GM18511 (cell line): Measurements from ENCODE around the gene TSPAN14.

Experiments used
- ATAC-seq: cut with Tn5 transposase; IDR thresholded peaks from one replicate; pipeline ENCODE4 v1.9.1; 2021; ENCODE audit warnings: mild to moderate bottlenecking, moderate library complexity; ENCODE audit not compliant: unreplicated experiment

Gene TSPAN14

GRCh38 chr10:80454513-80455460 is 677 bp downstream of the TSPAN14 start:
- ATAC-seq = peak; percentile 27

GRCh38 chr10:80455461-80456349 is 1.6 kb downstream of the TSPAN14 start:
- ATAC-seq = no peak

- no peak for ATAC-seq
Observed at GRCh38 chr10:80457554-80458262, 3.6 kb downstream of the TSPAN14 start.

GRCh38 chr10:80458263-80458625 is 4.1 kb downstream of the TSPAN14 start:
- ATAC-seq = no peak

GRCh38 chr10:80458638-80459037 is 4.5 kb downstream of the TSPAN14 start:
- no peak for ATAC-seq

- ATAC-seq = peak; percentile 44
Observed at GRCh38 chr10:80459047-80459865, 5.1 kb downstream of the TSPAN14 start.

- ATAC-seq = no peak
Observed at GRCh38 chr10:80460399-80461207, 6.5 kb downstream of the TSPAN14 start.

GRCh38 chr10:80461208-80462183 is 7.4 kb downstream of the TSPAN14 start:
- no peak for ATAC-seq

GRCh38 chr10:80462299-80462980 is 8.3 kb downstream of the TSPAN14 start:
- ATAC-seq = no peak

- peak; percentile 36 for ATAC-seq
Observed at GRCh38 chr10:80462981-80463741, 9.1 kb downstream of the TSPAN14 start.

- ATAC-seq = no peak
Observed at GRCh38 chr10:80463868-80464267, 9.8 kb downstream of the TSPAN14 start.

- no peak for ATAC-seq
Observed at GRCh38 chr10:80464557-80465450, 10.7 kb downstream of the TSPAN14 start.

- no peak for ATAC-seq
Observed at GRCh38 chr10:80465451-80465835, 11.3 kb downstream of the TSPAN14 start.

- peak; percentile 63 for ATAC-seq
Observed at GRCh38 chr10:80465839-80466590, 11.9 kb downstream of the TSPAN14 start.

GRCh38 chr10:80466724-80467326 is 12.7 kb downstream of the TSPAN14 start:
- no peak for ATAC-seq
